ENCODE results near the gene NEK6. TPM values are rescaled to one million over a fixed set of nuclear protein-coding genes. Genes with fewer than 3 reads are reported as not detected.
A peak's percentile ranks its signal among the peaks of the same experiment; 100 is the strongest.

Gene NEK6
- total and polyA plus RNA-seq, 10 of the 15 experiments (the other 5 are each of a cell fraction or from before 2014, with no cell fraction given): 31.3 to 161 (median 89.2) TPM

DNA sequence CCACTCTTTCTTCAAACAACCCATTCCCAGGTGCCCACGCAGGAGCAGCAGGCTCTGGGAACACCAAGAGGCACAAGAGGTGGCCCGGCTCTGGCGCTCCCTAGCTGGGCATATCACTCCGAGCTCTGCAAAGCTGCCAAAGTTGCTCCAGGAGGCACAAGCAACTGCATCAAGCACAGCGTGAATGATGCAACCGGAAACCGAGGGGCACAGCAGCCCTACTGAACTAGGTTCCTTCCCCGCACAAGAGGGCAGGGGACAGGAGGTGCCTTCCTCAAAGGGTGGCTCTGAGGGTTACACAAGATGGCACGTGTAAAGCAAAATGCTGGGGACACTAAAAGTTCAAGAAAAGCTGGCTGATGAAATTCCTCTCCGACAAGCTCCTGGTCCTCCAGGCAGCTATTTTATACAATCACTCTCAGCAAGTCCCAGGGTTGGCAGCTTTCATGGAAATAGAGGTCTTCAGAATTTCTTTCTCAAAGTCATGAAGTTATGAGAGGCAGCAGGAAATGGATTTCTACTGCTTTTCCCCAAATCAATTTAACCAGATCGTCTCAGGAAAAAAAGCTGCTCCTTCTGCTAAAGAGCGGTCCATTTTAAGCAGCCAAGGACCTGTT lies 134.6 kb downstream of the NEK6 start:
- 89% methylated on average over 12 of the region's 12 CpGs for WGBS (ENCODE audit: insufficient coverage, insufficient replicate concordance, low lambda C conversion rate, missing lambda C conversion rate)
- Histone ChIP-seq H3K27ac (ENCODE audit: control insufficient read depth, insufficient read depth) (no peak overlapping the region), H3K27me3 (replicated peaks in 1 of 2; ENCODE audit: control insufficient read depth in 2 of 2, insufficient read depth in 2 of 2, low read length in 1 of 2) (no peaks in the 10 kb centered on the region), H3K4me1 (ENCODE audit: control insufficient read depth, insufficient read depth, low read length) (peaks cover 5% of the 10 kb centered on the region; the same call in 1 of the 2 replicates), H3K4me2 (ENCODE audit: control insufficient read depth, insufficient read depth) (no peak overlapping the region), H3K4me3 (no peak overlapping the region), H3K36me3 (ENCODE audit: control insufficient read depth in 2 of 2, insufficient read depth in 2 of 2, low read length in 1 of 2) (peaks cover 4 to 28% of the 10 kb centered on the region in 2 experiments), H3K9ac (ENCODE audit: control insufficient read depth, insufficient read depth, low read length) (no peak overlapping the region), H4K20me1 (ENCODE audit: control insufficient read depth, insufficient read depth) (peaks cover 2% of the 10 kb centered on the region; the same call in 1 of the 2 replicates), H2AFZ (ENCODE audit: control insufficient read depth, low read depth, low read length) (no peak overlapping the region), H3K79me2 (ENCODE audit: control insufficient read depth, insufficient read depth, low read length) (peaks cover 34% of the 10 kb centered on the region), H3K9me3 (replicated peaks; ENCODE audit: control insufficient read depth, insufficient read depth, low read length) (no peaks in the 10 kb centered on the region)
- POLR2A ChIA-PET: no interaction called here
- SMC1A ChIA-PET (ENCODE audit: uncharacterized antibody, unreplicated experiment): interaction anchor here (1.2 to 2.7 kb wide), 3 partner anchors 18 to 265 kb away, joined by 3 to 12 read pairs (median 3); no protein-coding TSS in a partner anchor
- TF ChIP-seq SREBF1 (IDR thresholded peaks at IDR 0.05; ENCODE audit: low read length): no peak
- TF ChIP-seq POLR2A (IDR thresholded peaks at IDR 0.05; ENCODE audit: low read depth, low read length): peak; percentile 30; the same call in 1 of the 2 replicates
- TF ChIP-seq GABPA (IDR thresholded peaks at IDR 0.05; ENCODE audit: low read depth): no peak
- FAIRE-seq (no peak), DNase-seq (ENCODE audit: low read depth, low spot score) (no peak), ATAC-seq (no peak)
- in situ Hi-C loops (cut with MboI): no loop called here
- RAD21 ChIA-PET (ENCODE audit: unreplicated experiment): no interaction called here
- CTCF ChIA-PET: interaction anchor here (0.5 to 3.8 kb wide), 5 partner anchors 17 to 431 kb away, joined by 3 to 24 read pairs (median 5); no protein-coding TSS in a partner anchor
- no TSS peak for BruUV-seq (replicated peaks)
- intact Hi-C loops (cut with micrococcal nuclease; ENCODE audit: unreplicated experiment): no loop called here

DNA sequence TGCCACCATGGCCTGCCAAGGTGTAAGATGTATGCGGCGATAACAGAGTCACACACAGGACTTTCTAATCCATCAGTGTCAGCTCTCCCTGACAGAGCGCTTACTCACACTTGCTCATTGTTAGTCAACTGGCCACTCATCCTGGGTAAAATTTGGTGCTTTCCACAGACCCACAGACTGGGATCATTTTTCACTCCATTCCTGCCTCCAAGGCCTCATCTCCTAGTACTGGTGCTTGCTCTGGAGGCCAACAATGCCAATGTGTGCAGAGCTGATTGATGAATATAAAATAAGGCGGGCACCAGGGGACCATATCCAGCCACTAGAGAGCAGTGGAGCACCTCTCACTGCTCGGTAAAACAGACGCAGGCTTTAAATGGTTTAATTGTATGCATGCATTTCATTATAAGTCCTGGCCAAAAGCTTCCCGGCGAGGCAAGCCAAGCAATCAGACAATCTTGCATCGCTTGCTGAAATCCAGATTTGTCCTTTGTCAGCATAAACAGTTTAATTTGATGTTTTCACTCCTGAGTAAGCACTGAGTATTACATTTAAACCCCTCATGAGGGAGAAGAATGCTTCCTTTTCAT lies 135.2 kb downstream of the NEK6 start:
- ChIA-PET CTCF (interaction anchor here (0.7 to 3.8 kb wide), 2 partner anchors 101 to 266 kb away, joined by 3 to 24 read pairs; no protein-coding TSS in a partner anchor), POLR2A (no interaction called here), RAD21 (ENCODE audit: unreplicated experiment) (no interaction called here), SMC1A (ENCODE audit: uncharacterized antibody, unreplicated experiment) (interaction anchor here (1.2 to 2.7 kb wide), 3 partner anchors 17 to 266 kb away, joined by 3 to 12 read pairs (median 3); no protein-coding TSS in a partner anchor)
- no peak overlapping the region for H3K9ac ChIP-seq (ENCODE audit: control insufficient read depth, insufficient read depth, low read length)
- intact Hi-C loops (cut with micrococcal nuclease; ENCODE audit: unreplicated experiment) (no loop called here), in situ Hi-C loops (cut with MboI) (no loop called here)
- no peak overlapping the region for H3K4me2 ChIP-seq (ENCODE audit: control insufficient read depth, insufficient read depth)
- no peak overlapping the region for H3K27ac ChIP-seq (ENCODE audit: control insufficient read depth, insufficient read depth)
- ATAC-seq (no peak), DNase-seq (ENCODE audit: low read depth, low spot score) (no peak), FAIRE-seq (no peak)
- peaks cover 4 to 28% of the 10 kb centered on the region in 2 experiments for H3K36me3 ChIP-seq (ENCODE audit: control insufficient read depth in 2 of 2, insufficient read depth in 2 of 2, low read length in 1 of 2)
- H3K4me1 ChIP-seq (ENCODE audit: control insufficient read depth, insufficient read depth, low read length): peaks cover 5% of the 10 kb centered on the region; the same call in 1 of the 2 replicates
- 98% methylated on average over 9 of the region's 9 CpGs for WGBS (ENCODE audit: insufficient coverage, insufficient replicate concordance, low lambda C conversion rate, missing lambda C conversion rate)
- no peaks in the 10 kb centered on the region for H3K9me3 ChIP-seq (replicated peaks; ENCODE audit: control insufficient read depth, insufficient read depth, low read length)
- peaks cover 34% of the 10 kb centered on the region for H3K79me2 ChIP-seq (ENCODE audit: control insufficient read depth, insufficient read depth, low read length)
- H2AFZ ChIP-seq (ENCODE audit: control insufficient read depth, low read depth, low read length): no peak overlapping the region
- BruUV-seq (replicated peaks): no TSS peak
- H3K4me3 ChIP-seq: no peak overlapping the region
- no peaks in the 10 kb centered on the region for H3K27me3 ChIP-seq (replicated peaks in 1 of 2; ENCODE audit: control insufficient read depth in 2 of 2, insufficient read depth in 2 of 2, low read length in 1 of 2)
- H4K20me1 ChIP-seq (ENCODE audit: control insufficient read depth, insufficient read depth): peaks cover 2% of the 10 kb centered on the region; the same call in 1 of the 2 replicates
- TF ChIP-seq JUND (IDR thresholded peaks at IDR 0.05; ENCODE audit: low read depth, low read length) (no peak), NFYB (IDR thresholded peaks at IDR 0.05; ENCODE audit: insufficient read depth, low read depth, low read length) (no peak), STAT3 (IDR thresholded peaks at IDR 0.05; ENCODE audit: low read depth, low read length) (no peak)
- TF ChIP-seq, protein P1, sequence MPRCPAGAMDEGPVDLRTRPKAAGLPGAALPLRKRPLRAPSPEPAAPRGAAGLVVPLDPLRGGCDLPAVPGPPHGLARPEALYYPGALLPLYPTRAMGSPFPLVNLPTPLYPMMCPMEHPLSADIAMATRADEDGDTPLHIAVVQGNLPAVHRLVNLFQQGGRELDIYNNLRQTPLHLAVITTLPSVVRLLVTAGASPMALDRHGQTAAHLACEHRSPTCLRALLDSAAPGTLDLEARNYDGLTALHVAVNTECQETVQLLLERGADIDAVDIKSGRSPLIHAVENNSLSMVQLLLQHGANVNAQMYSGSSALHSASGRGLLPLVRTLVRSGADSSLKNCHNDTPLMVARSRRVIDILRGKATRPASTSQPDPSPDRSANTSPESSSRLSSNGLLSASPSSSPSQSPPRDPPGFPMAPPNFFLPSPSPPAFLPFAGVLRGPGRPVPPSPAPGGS (IDR thresholded peaks at IDR 0.05; ENCODE audit: borderline replicate concordance, insufficient read depth, low read depth, low read length, poor library complexity, severe bottlenecking): peak; percentile 98
- TF ChIP-seq, protein P2, sequence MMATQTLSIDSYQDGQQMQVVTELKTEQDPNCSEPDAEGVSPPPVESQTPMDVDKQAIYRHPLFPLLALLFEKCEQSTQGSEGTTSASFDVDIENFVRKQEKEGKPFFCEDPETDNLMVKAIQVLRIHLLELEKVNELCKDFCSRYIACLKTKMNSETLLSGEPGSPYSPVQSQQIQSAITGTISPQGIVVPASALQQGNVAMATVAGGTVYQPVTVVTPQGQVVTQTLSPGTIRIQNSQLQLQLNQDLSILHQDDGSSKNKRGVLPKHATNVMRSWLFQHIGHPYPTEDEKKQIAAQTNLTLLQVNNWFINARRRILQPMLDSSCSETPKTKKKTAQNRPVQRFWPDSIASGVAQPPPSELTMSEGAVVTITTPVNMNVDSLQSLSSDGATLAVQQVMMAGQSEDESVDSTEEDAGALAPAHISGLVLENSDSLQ (IDR thresholded peaks at IDR 0.05): peak; percentile 30; the same call in 1 of the 2 replicates
- TF ChIP-seq, protein P3, sequence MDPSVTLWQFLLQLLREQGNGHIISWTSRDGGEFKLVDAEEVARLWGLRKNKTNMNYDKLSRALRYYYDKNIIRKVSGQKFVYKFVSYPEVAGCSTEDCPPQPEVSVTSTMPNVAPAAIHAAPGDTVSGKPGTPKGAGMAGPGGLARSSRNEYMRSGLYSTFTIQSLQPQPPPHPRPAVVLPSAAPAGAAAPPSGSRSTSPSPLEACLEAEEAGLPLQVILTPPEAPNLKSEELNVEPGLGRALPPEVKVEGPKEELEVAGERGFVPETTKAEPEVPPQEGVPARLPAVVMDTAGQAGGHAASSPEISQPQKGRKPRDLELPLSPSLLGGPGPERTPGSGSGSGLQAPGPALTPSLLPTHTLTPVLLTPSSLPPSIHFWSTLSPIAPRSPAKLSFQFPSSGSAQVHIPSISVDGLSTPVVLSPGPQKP (IDR thresholded peaks at IDR 0.05; ENCODE audit: low read depth, low read length): no peak
- TF ChIP-seq, protein P4, sequence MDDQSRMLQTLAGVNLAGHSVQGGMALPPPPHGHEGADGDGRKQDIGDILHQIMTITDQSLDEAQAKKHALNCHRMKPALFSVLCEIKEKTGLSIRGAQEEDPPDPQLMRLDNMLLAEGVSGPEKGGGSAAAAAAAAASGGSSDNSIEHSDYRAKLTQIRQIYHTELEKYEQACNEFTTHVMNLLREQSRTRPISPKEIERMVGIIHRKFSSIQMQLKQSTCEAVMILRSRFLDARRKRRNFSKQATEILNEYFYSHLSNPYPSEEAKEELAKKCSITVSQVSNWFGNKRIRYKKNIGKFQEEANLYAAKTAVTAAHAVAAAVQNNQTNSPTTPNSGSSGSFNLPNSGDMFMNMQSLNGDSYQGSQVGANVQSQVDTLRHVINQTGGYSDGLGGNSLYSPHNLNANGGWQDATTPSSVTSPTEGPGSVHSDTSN (IDR thresholded peaks at IDR 0.05; ENCODE audit: insufficient replicate concordance, low read depth, low read length): peak; percentile 62

Data from GM12878 (cell line).